MV-4-11 (cell line): ENCODE data around the gene CSK.
A peak's percentile ranks its signal among the peaks of the same experiment; 100 is the strongest.

ENCODE experiments used
- DNase-seq: peaks from one replicate; lab custom pipeline; 2025; lab: John Stamatoyannopoulos, UW

CSK gene

DNA sequence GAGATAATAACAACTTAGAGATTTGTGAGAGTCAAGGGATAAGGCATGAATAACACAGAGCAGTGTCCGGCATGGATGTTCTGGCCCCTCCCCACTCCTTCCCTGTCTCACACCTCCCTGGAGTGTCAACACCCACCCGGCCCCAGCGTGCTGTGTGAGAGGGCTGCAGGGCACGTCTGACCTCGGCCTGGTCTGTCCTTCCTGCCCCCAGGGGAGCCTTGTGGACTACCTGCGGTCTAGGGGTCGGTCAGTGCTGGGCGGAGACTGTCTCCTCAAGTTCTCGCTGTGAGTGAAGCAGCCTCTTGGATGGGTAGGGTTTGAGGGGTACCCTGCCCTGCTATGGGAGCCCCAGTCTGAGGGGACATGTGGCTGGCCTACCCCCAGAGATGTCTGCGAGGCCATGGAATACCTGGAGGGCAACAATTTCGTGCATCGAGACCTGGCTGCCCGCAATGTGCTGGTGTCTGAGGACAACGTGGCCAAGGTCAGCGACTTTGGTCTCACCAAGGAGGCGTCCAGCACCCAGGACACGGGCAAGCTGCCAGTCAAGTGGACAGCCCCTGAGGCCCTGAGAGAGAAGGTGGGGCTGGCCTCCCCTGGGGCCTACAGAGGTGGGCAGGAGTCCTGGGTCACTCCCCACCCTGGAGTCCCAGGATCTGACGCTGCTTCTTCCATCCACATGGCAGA lies 19.6 kb downstream of the CSK start:
- DNase-seq = no peak

DNA sequence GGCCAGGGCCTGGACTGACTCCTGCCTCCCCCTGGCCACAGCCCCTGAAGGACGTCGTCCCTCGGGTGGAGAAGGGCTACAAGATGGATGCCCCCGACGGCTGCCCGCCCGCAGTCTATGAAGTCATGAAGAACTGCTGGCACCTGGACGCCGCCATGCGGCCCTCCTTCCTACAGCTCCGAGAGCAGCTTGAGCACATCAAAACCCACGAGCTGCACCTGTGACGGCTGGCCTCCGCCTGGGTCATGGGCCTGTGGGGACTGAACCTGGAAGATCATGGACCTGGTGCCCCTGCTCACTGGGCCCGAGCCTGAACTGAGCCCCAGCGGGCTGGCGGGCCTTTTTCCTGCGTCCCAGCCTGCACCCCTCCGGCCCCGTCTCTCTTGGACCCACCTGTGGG lies 20.4 kb downstream of the CSK start:
- no peak for DNase-seq

DNA sequence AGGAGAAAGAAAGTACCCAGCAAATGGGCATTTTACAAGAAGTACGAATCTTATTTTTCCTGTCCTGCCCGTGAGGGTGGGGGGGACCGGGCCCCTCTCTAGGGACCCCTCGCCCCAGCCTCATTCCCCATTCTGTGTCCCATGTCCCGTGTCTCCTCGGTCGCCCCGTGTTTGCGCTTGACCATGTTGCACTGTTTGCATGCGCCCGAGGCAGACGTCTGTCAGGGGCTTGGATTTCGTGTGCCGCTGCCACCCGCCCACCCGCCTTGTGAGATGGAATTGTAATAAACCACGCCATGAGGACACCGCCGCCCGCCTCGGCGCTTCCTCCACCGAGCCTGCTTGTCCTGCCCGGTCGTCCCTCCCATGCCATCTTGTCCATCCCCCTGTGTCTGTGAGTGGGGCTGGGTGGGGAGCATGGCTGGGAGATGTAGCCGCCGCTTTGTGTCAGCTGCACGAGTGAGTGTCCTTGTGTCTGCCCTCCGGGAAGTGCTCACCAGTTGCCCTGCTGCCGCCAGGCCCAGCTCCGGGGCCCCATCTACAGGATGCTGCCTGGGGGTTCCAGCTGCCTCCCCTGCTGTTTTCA lies 21.1 kb downstream of the CSK start:
- no peak for DNase-seq

DNA sequence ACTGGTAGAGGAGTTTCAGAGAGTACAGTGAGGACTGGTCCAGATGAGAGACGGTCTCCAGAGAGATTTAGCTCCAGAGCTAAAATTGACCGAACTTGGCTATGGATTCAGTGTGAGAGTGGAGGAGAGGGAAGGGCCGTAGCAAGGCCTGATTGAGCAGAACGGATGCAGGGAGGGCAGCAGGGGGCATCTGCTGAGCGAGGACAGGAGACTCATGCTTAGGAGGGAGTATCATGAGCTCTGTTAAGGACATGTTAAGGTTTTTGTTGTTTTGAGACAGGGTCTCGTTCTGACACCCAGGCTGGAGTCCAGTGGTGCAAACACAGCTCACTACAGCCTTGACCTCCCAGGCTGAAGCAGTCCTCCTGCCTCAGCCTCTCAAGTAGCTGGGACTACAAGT lies 23.1 kb downstream of the CSK start:
- DNase-seq = no peak

DNA sequence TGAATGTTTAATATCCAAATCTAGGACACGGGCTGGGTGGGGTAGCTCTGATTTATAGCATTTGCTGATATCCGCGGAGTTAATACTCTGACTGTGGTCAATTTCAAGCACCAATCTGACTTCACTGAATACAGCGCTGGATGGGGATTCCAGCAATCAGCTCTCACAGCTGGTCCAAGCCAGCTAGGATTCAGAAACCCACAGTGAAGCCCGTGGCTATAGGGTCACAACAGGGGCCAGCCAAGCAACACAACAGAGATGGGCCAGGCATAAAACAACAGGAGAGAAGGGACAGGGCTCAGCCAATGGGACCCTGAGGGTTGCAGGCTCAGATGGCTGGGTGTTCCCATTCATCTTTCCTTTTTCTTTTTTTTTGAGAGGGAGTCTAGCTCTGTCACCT lies 25.4 kb downstream of the CSK start:
- no peak for DNase-seq

DNA sequence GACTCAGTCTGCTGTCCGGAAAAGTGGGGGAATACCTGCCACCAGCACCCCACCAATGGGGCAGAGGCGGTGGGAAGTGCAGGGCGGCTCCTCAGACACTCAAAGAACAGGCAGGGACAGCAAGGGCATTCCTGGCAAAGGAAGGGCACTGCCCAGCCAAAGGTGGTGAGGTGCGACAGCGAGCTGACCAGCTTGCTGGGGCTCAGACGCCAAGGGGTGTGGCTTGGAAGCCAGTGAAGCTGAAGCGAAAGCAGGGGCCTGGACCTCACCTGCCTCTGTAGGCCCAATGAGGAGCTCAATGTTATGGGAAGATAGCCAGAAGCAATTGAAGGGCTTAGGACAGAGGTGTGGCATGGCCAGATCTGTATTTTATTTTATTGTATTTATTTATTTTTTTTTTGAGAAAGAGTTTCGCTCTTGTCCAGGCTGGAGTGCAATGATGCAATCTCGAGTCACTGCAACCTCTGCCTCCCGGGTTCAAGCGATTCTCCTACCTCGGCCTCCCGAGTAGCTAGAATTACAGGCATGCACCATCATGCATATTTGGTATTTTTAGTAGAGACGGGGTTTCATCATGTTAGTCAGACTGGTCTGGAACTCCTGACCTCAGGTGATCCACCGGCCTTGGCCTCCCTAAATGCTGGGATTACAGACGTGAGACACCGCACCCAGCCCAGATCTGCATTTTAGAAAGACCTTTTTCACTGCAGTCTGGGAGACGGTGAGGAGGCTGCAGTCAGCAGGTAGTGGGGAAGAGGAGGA lies 26.4 kb downstream of the CSK start:
- DNase-seq = no peak

DNA sequence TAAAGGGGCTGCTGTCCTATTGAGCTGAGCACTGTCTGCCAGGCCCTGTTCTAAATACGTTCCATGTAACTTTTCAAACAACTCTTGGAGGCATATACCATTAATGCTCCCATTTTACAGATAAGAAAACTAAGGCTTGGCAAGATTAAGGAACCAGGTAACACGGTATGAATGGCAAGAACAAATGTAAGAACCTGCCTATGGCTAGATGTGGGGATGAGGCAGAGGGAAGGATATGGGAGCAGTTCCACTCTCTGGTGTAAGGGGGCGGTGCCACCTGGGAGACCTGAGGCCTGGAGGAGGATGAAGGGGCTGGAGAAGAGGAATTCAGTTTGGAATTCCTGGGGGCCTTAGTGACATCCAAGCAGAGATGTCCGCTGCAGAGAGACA lies 27.0 kb downstream of the CSK start:
- no peak for DNase-seq

DNA sequence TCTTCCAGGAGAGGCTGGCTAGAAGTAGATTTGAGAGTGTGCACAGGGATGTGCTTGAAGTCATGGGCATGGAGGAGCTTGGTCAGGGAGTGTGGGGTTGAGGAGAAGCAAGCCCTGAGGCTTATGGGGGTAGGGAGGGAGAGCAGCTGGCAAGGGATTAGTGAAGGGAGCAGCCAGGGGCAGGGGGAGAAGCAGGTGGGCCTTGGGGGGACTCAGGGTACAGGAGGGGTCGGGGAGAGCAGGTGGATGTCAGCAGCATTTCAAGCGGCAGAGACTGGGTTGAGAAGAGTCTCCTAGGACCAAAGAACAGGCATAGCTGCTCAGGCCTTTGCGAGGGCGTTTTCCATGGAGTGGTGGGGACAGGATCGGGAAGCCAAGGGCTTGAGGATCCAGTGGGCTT lies 27.4 kb downstream of the CSK start:
- no peak for DNase-seq

DNA sequence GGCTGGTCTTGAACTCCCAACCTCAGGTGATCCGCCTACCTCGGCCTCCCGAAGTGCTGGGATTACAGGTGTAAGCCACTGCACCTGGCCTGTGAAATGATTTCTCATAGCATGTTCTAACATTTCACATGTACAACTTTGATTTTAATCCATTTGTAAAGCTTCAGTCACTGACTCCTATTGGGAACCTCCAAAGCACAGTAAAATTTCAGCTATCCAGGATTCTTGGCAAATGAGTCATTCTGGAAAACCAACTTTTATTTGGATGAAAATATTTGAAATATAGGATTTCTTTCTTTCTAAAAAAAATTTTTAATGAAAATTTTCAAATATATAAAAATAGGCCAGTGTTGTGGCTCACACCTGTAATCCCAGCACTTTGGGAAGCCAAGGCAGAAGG lies 28.1 kb downstream of the CSK start:
- no peak for DNase-seq

DNA sequence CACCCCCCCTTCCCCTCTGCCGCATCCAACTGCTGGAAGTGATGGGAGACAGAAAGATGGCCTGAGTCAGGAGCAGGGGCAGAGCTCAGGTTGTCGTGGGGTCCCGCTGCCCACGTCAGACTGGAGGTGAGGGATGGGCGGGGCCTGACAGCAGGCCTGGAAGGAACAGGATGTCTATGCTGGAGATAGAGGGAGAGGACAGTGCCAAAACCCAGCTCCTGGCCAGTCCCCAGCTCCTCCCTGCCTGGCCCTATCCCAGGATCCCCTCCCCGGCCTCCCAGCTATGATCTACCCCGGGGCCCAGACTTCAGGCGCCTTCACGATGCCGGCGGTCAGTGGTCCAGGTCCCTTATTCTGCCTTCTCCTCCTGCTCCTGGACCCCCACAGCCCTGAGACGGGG lies 30.7 kb downstream of the CSK start, which contains the start of gene LMAN1L:
Gene LMAN1L, plus strand, starts transcription at position 303 of the 400 bp plus-strand sequence. Its CDS starts 20 bp downstream, at position 323.
- DNase-seq = no peak

DNA sequence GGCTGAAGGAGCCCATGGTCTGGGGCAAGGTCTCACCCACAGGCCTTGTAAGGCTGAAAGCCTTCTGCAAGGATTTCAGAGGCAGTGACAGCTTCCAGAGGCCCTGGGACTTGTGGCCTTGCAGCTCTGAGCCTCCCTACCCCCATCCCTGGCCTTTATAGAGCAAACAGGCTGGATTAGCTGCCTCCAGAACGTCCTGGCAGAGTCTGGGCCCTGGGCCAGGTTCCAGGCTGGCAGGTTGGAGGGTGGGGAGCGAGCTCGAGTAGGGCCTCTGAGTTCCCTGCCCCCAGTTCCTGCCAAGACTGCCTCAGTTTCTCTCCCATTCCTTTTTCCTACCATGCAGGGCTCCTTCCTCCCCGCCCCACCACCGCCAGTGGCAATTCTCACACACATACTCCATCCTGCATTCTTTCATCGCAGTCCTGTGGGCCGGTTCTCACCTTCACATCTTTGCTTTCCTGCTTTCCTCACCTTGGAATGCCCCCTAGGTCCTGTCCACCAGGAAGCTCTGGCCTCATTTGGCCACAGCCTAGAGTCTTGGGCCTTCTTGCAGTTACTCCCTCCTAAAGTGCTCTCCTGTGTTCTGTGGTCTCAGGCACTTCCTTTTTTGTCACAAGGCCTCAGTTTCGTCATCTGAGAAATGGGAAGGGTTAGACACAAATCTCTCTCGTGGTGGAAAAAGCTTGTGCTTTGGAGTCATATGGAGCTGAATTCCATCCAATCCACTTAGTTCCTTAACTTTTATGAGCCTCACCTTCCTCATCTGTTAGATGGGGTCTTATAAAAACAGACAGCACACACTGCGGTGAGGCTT lies 33.4 kb downstream of the CSK start:
- peak; percentile 27 for DNase-seq

DNA sequence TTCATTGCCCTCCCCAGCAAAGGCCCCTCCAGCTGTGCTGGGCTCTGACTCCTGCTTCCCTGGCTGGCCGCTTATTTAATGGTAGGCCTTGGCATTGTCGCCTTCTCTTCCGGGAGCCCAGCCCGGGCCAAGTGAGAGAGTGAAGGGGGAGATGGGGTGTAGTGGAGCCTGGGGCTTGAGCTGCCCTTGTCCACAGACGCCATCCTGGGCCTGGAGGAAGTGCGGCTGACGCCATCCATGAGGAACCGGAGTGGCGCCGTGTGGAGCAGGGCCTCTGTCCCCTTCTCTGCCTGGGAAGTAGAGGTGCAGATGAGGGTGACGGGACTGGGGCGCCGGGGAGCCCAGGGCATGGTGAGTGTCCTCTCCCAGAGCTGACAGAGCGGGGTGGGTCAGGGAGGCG lies 34.1 kb downstream of the CSK start:
- no peak for DNase-seq

DNA sequence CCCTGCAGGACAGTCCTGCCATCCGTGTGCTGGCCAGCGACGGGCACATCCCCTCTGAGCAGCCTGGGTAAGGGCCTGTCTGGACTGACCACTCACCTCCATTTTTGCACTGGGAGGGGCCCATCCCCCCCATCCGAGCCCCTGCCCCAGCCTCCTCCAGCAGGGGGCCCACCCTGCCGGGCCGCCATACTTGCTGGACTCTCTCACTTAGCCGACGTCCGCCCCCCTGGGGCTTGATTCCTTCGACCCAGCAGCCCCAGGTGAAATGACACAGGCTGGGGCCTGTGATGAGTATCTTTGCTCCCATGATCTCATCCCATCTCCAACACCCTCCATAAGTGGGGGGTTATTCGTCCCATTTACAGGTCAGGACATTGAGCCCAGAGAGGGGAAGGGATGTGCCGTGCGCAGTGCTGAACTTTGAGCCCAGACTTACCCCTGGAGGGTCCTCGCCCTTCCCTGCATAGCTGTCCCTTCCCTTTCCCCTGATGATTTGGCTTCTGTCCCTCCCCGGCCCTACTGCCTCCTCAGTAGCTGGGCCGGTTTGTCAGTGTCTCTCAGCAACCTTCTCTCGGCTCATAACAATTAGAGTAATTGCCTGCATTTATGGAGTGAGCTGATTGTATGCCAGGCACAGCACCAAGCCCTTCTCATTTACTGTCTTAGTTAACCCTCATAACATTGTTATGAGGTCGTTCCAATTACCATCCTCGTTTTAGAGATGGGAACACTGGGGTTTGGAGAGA lies 34.9 kb downstream of the CSK start:
- DNase-seq = no peak

DNA sequence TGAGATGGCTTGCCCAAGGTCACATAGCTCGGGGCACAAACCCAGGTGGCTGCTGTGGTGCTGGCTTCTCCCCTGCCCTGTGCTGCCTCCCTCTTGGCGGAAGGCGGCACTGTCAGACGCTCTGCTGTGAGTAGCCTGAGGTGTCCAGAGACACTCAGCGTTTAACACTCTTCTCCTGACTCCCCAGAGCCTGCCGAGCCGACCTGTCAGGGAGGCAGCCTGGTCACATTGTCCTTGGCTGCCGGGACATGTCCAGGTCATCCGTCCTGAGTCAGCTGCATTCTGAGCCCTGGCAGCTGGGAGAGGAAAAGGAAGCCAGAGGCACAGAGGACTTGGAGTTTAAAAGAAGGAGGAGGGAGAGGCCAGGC lies 35.5 kb downstream of the CSK start:
- no peak for DNase-seq

DNA sequence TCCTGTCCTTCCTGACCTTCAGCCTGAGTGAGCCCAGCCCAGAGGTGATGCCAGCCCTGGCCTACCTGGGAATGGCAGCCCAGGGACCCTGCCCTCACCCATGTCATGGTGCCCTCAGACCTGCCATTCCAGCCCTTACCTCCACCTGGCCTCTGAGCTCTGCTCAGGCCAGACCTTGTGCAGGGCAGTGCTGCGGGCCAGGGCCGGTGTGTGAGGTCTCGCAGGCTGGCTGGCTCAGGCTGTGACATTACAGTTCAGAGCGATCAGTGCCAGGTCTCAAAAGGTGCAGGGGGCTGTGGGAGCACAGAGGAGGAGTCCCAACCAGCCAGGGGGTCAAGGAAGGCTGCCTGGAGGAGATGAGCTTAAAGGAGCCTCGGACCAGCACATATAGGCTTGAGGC lies 38.2 kb downstream of the CSK start:
- no peak for DNase-seq

DNA sequence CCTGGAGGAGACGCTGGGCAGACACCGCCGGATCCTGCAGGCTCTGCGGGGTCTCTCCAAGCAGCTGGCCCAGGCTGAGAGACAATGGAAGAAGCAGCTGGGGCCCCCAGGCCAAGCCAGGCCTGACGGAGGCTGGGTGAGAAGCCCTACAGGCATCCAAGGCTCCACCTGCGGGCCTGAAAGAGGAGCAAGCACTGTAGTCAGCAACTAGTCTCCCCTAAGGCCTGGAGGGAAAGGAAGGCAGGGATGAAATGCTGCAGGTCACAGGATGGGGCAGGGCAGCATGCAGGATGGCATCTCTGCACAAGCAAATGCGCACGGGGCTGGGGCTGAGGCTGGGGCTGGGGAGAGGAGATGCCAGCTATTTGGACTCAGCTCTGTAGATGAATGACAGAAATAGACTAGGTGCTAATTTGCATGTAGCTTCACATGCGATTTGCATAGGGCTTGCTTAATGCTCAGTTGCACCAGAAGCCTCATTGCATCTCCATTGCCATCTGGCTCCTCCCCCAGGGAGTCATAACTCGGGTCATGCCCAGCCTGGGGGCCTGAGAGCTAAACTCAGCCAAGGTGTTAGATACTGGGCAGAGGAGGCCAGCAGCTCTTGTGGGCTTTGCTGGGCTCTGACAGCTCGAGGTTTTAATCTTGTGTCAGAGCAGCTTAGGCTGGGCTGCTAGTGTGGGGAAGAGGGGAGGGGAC lies 39.4 kb downstream of the CSK start:
- DNase-seq = peak; percentile 65

DNA sequence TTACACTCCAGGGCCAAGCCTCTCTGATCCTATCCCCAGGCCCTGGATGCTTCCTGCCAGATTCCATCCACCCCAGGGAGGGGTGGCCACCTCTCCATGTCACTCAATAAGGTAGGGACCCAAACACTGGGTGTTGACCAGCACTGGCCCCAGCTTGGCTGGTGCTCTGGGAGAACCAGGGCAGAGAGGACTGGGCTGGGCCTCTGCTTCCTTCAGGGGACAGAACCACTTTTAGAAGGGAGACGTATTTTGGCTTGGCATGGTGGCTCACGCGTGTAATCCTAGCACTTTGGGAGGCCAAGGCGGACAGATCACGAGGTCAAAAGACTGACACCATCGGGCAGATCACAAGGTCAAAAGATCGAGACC lies 39.9 kb downstream of the CSK start:
- no peak for DNase-seq

DNA sequence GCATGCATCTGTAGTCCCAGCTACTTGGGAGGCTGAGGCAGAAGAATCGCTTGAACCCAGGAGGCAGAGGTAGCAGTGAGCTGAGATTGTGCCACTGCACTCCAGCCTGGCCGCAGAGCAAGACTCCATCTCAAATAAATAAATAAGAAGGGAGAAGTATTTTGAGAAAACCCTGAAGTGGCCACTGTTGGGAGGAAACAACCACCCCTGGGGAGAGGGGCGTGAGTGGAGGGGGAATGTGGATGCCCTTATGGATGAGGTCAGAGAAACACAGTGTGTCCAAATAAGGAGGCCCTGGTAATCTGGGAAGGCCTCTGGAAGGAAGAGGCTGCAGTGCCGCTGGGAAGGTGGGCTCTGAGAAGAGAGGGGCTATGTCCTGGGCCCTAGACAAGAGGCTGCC lies 40.4 kb downstream of the CSK start:
- no peak for DNase-seq

DNA sequence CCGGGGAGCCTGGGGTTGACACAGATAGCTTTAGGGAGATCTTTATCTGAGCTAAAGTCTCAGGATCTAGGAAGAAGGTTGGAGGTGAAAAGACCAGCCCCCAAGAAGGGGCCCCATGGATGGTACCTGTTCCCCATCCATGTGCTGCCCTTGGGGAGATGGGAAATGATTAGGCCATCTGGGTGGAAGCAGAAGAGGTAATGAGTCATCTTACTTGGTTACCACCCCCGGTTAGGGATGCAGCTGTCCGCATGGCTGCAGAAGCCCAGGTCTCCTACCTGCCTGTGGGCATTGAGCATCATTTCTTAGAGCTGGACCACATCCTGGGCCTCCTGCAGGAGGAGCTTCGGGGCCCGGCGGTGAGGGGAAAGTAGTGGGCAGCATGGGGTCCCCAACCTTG lies 41.4 kb downstream of the CSK start:
- DNase-seq = no peak

DNA sequence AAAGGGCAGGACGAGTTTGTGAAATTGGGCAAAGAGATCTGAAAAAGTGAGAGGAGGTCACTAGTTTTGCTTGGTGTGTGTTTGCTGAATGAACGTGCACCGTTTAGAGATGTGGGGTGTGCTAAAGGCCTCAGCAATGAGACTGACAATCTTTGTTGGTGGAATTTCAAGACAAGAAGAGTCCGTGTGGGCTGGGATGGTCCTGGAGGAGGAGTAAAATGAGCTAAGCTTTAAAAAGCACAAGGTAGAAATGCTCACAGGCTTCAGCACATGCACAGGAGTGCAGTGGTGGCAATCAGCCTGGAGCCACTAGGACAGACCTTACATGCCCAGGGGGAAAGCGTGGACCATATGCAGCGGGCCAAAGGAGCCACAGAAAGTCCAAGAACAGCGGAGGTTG lies 43.1 kb downstream of the CSK start:
- no peak for DNase-seq

DNA sequence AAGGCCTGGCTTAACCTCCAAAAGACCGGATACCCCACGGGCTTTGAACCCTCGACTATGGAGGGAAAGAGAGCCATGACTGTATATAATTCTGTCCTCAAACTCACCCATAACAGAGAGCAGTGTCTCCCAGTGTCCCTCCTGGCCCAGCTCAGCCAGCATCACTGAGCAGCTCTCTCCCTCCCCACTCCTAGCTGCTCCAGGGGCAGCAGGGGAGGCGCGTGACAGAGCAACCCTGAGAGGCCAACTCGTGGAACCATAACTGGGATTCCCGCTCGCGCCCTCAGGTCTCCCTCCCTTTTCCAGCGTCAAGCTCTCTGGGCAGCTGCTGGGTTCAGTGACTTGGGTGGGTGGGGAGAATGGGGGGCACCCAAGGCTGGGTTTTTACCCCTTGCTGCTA lies 44.0 kb downstream of the CSK start:
- DNase-seq = no peak
